Measurements from ENCODE around the gene KNCN.
A peak's percentile ranks its signal among the peaks of the same experiment; 100 is the strongest.

KNCN gene

DNA sequence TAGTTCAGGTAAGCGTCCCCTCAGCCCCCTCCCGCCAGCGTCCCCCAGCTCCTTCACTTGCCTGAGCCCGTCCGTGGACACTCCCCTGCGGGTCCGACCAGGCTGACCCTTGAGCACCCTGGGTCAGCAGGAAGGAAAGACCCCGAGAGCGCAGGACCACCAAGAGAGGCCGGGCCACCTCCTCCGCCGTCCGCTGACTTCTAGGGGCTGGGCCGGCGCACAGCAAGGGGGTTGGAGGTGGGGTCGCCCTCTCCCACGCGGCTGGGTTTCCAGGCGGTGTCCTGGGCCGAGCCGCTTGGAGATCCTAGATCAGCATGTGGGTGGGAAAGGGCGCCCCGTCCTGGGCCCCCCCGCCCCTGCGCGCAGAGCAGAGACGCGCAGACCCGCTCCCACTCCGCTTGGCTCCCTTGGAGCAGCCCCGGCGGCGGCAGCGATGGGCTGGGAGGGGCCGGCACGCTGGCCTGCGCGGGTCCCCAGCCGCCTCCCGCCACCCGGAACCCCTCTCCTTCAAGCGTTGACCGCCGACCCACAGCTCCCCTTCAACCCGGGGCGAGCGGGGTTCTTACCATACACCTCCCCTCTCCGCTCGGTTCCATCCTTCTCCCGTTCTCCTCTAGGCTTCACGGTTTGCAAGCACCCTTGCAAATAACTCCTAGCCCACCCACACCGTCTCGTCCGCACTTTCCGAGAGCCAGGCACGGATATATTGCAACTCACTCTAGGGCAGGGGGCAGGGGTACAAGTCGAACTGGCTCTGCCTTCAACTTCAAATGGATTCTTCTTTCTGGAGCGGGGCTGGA lies 7.5 kb downstream of the KNCN start:
- no peak for DNase-seq (ENCODE audit: low read depth)

DNA sequence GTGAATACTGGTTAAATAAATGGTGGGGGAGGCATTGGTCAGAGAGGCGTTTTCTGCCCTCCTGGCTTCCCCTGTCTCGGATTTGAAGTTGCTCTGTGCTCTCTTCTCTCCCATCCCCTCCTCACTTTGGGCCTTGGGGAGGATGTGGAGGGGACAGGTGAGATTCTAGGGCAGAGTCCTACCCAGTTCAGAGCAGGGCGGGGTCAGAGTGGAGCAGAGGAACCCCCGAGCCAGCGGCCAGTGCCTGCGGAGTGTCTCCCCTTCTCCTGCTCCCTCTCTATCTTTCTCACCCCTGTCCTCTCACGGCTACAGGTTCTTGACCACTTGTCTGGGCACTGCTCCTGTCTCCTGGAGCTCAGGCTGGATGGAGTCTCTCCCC lies 8.1 kb downstream of the KNCN start:
- no peak for DNase-seq (ENCODE audit: low read depth)

DNA sequence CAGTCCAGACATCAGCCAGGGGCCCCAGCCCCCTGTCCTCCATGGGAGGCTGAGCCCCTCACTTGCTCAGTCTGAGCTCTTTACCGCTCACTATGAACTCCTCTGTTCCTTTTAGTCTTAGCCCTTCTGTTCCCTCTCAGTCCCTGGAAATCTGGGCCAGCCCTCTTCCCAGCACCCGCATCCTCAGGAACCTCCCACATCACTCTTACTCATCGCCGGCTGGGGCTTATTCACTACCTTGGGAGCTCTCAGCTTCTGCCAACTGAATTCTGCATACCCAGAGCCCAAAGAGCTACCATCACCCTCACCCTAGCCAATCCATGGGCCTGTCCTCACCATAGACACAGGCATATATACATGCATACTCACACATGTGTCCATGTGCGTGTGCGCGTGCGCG lies 11.5 kb downstream of the KNCN start:
- peak; percentile 77 for DNase-seq (ENCODE audit: low read depth)

DNA sequence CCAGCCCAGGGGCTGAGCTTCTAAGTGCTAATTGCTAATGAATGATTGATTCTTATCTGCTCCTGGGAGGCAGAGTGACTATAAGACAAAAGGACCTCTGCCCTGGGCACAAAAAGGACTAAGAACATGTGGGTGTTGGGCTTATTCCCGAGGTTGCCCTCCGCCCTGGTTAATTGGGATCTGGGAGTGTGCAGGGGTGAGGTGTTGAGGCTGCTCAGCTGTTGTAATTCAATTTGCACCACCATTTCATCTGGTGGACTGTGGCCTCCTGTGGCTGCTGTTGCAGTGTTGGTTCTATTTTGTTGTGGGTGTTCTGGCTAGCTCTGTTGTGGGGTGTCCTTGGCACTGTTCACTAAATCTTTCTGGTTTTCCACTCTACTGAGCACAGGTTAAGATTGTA lies 13.3 kb downstream of the KNCN start:
- DNase-seq (ENCODE audit: low read depth), result no peak

DNA sequence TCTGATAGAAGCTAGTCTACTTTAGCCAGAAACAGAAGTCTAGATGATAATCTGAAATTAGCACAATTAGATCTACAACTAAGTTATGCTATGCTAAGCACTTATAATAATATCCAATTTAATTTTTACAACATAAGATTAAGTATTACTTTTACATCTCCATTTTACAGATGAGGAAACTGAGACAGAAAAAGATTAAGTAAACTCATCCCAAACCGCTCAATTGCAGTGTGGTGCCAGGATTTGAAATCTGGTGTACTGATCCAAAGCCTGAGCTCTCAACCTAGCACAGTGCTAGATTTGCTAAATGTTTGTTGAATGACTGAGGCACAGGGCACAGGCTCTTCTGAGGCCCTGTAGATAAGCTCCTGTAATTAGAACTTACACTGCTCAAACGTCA lies 13.8 kb downstream of the KNCN start:
- DNase-seq (ENCODE audit: low read depth), result no peak

DNA sequence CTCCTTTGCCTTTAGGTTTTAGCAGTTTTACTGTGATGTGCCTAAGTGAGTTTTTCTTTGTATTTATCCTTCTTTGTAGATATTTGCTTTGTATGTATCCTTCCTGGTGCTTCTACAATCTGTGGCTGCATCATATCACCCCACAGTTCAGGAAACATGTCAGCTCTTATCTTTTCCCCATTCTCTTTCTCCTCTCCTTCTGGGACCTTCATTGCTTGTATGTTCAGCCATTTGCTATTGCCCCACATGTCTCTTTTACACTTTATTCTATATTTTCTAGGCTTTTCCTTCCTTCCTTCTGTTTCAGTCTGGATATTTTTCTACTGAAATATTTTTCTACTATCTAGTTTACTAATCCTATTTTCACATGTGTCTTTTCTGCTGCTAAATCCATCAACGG lies 14.9 kb downstream of the KNCN start:
- DNase-seq (ENCODE audit: low read depth), result no peak

DNA sequence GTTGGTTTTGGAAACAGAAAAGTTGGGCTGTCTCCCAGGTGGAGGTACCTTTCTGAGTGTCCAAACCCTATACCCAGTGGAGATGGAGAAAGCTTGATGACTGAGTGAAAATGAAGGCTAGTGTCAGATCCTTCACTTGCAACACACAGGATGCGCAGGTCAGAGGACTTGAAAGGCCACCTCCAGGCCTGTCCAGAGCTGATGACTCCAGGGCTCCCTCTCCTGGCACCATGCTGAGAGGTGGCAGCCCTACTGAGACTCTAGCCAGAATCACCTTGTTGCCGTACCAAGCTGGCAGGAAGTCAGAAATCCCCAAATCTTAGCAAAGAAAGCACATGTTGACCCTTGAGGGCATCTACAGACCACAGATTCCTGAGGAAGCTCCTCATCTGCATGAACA lies 16.4 kb downstream of the KNCN start:
- no peak for DNase-seq (ENCODE audit: low read depth)

DNA sequence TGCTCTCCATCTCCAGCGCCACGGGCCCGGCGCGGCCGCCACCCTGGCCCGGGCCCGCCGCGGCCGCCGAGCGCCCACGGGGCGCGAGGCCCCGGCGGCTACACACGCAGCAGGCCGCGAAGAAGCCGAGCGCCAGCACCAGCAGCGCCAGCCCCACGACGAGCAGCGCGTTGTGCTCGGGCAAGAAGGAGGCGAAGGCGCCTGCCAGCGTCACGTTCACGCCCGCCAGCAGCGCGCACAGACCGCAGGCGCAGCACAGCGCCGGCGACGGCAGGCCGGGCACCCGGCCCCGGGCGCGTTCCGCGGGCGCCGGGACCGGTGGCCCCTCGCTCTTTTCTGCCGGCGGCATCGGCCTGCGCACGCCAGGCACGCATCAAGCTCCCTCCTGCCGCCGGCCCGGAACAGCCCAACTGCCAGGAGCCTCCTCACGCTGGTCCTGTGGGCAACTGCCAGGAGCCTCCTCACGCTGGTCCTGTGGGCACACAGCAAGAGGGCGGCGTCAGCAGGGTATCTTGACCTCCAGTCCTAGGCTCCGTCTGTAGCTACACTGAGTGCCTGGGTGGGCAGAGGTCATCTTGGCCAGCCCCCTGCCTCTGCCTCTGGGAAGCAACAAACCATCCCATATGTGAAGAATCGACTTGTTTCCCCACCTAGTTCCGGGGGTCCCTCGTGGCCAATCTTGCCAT lies 18.1 kb downstream of the KNCN start:
- peak; percentile 43 for DNase-seq (ENCODE audit: low read depth)

DNA sequence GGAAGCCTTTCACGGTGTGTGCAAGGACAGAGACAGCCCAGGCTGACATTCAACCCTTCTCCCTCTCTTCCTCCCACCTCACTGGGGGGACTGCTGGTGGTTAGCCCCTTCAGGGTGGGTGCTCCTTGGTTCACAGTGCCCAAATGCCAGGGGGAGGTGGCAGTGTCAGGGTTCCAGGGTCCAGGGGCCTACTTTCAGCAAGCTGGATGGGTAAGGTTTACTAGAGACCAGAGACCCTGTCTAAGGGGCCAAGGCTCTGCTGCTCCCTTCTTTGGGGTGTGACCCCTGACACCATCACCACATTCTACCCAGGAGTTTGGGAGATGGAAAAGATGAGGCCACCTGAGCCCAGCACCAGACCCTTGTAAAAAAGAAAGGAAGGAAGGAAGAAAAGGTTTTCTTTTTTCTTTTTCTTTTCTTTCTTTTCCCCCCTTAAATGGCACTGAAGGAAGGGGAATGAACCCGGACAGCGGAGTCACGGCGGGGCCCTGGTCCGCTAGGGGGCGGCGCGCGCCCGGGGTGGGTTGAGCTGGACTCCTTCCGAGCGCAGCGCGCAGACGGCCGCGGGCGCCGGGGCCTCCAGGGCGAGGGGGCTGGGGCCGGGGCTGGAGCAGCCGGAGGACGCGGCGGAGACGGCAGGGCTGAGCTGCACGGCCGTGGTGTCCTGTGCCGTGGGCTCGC lies 18.8 kb downstream of the KNCN start:
- peak; percentile 60 for DNase-seq (ENCODE audit: low read depth)

DNA sequence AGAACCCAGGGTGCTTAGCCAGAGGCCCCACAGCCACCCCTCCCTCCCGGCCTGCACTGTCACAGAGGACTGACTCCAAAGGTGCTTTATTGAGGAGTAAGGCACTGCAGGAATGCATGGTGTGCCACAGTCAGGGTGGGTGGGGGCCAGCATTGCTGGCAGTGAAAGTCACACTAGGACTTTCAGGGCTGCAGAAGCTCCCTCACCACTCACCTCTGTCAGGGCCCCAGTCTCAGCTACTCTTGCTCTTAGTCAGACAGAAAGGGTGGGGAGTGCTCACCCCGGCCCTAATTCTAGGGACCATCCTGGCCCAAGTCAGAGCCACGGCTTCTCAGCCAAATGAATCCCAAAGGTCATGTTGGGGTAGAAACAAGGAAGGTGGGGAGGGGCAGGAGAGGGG lies 19.4 kb downstream of the KNCN start:
- DNase-seq (ENCODE audit: low read depth), result no peak

DNA sequence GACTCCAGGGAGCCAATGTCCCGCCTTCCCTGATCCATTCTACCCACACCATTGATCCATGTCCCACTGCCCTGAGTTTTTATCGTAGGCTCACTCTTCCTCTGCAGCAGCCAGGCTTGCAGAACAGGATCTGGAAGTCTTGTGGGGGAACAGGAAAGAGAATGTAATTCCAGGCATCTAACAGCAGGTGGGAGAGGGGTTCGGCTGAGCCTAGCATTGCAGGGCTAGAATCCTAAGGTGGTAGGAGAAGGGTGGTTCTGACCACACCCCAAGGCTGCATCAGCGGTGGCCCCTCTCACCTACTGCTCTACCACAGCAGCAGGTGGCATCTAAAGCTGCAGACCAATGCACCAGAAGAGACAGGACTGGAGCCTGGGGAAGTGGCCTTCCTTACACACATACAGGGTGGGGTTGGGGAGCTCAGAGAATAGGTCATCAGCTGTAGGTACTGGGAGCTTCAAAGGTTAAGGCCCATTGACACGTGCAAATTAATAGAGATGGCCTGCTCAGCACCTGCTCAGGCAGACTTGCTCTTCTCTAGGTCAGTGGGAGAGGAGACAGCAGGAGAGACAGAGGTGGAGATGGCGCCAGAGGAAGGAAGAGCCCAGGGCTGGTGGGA lies 20.5 kb downstream of the KNCN start:
- DNase-seq (ENCODE audit: low read depth), result no peak

DNA sequence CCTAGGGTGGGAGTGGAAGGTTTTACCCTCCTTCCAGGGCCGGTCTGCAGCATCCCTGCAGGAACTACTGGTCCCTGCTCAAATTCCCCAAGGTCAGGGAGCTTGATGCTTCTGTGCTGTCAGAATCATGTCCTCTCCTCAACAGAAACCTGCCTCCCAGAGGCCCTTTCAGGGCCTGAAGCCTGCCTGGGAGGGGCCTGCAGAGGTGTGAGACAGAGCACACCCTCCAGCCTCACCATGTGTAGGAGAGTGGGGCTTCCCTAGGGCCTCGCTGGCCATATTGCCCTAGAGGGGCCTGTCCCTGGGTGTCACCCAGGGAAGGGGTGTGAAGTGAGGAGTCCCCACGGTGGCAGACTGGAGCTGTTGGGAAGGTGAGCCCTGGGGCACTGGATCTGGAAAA lies 21.1 kb downstream of the KNCN start:
- no peak for DNase-seq (ENCODE audit: low read depth)

DNA sequence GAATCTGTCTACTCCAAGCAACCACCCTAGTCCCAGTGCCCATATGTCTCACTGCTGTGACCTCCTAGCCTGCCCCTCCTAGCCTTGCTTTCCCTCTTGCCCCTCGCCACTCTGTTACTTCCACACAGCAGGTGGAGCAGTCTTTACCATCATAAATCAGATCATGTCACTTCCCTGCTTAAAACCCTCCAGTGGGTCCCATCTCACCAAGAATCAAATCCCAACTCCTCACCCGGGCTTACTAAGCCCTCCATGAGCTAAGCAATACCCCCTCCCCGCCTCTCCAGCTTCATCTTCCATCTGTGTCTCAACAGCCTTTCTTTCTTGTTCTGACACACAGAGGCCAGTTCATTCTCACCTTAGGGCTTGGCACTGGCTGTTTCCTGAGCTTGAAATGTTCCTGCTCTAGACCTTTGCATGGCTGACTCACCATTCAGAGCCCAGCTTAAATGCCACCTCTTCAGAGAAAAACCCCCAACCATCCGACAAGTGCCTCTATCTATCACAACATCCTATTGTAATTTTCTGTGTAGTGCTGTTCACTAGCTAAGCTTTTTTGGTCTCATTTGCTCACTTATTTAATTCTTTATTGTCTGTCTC lies 22.3 kb downstream of the KNCN start:
- no peak for DNase-seq (ENCODE audit: low read depth)

DNA sequence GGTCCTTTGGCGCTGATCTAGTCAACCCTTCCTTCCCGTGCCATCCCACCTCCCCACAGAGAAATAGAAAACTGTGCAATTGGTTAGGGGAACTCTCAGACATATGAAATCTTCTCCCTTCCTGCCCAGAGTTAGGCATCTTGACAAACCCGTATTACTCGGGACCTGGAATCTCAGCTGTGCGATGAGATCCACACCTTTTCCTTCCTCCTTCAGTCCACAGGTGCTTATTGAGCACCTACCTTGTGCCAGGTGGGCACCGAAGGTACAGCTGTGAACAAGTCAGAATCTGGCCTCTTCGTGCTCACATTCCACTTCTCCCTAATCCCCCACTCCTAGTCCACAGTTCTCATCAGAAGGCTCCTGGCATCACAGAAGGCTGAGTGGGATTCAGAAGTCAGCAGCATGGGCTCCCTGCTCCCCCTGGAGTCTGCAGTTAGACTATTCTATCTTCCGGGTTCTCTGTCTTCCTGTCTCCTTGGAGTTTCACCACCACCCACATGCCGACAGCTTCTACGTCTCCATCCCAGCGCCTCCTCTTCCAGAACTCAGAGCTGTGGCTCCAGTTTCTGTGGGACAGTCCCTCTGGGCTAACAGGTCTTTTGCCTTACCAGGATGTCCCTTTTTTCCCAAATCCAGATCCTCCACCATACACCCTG lies 23.0 kb downstream of the KNCN start:
- peak; percentile 28 for DNase-seq (ENCODE audit: low read depth)

DNA sequence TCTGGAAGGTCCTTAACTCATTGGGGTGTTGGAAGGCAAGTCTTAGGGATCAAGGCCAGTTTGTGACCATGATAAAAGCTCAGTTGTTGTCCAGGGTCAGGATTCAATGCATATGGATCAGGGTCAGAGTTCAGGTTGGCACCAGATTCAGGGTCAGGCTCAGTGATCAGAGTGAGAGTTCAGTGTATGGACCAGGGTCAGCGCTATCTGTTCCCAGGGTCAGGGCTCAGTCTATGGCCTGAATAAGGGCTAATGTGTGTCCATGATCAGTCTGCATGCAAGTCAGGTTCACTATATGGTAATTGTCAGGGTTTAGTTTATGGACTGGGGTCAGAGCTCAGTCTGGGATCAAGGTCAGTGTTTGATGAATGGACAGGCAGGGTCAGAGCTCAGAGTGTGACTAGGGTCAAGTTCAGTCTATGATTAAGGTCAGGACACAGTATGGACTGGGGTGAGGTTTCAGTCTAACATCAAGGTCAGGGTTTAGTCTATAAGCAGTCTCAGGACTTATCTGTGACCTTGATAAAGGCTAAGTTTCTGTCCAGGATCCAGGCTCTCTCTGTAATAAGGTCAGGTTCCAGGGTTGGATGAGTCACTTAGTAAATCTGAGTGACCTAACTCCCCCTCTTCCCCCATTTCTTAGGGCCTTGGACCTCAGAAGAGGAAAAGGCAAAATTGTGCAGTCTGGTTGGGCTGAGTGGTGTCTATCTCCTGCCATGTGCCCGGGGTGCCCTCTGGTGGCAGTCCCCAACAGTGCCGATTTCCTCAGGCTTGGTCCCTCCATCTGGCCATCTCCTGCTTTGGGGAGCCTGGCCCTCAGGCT lies 23.8 kb downstream of the KNCN start:
- peak; percentile 57 for DNase-seq (ENCODE audit: low read depth)

DNA sequence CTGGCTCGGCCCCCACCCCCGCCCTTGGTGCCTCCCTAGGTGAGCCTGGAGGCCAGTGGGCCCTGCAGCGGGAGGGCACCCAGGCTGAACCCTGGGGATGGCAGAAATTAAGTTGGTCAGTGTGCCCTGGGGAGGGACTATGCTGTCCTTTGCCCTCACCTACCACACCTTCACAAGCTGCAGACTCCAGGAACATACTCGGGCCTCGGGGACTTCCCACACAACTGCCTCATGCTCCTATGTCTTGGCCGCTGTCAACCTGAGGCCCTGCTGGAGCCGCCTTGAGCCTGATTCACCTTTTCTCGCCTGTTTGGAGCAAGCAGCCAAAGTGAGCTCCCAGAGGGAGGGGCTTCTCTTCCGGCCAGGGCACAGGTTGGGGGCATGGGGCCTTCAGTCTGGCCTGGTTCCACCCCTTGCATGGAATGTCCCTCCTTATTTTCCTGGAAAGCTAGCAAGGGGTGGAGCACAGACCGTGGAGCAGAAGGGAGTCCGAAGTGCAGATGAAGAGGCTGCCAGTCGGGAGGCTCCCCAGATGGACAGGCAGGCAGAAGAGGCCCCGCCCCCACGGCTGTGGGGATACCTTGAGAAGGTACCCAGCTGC lies 24.7 kb downstream of the KNCN start:
- no peak for DNase-seq (ENCODE audit: low read depth)

DNA sequence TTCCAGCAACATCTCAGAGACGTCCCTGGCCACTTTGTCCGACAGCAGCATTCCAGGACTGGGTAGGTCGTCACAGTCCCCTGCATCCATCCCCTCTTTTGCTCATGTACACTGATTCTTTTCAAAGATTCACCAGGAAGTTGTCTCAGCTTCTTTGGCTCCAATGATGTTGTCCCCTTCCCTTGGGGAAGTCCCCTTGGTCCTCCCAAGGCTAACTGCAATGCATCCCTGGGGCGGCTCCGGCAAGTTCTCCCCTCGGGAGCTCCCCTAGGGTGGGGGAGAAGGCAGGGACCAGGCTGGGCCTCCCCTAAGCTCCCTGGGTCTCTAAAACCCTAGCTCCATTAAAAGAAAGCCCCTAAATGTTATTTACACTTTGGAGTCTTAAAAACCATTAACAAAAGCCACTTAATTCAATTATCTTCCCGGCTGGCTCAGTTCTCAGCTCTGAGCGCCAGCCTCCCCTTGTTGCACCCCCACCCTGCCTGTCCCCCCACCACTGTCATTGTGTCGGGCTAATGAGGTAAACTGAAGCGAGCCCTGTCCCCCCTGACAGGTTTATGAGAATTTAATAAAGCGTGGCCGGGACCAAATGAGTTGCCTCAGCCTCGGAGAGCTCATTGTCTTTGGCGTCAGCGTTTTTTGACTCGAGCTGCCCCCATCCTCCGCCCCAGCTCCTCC lies 25.3 kb downstream of the KNCN start:
- DNase-seq (ENCODE audit: low read depth), result no peak

DNA sequence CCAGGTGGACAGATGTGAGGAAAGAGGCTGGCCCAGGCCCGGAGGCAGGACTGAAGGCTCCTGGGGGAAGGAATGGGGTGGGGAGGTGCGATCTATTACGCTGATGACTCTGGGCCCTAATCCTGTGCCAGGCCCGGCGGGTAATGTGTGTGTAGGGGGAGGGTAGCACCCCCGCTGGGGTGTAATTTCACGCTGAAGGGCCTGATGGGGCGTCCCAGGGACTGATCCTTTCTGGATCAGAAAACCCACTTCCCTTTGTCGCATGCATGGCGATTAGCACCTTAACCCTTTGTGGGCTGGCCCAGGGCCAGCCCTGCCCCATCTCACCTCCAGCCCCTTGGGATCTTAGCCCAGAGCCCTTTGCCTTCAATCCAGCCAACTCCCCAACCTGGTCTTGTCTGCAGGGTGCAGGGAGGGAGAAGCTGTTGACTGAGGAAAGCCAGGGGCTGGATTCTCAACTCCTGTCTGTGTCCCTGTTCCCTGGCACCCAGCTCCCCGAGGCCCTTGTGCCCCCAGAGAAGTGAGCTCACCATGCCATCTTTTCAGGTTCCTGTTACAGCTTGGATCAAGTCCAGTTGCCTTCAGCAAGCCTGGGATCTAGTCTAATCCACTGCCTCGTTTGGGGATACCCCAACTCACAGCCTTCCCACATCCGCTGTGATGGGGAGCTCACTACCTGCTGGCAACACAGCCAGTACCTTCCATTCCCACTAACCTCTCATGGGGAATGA lies 26.0 kb downstream of the KNCN start:
- no peak for DNase-seq (ENCODE audit: low read depth)

DNA sequence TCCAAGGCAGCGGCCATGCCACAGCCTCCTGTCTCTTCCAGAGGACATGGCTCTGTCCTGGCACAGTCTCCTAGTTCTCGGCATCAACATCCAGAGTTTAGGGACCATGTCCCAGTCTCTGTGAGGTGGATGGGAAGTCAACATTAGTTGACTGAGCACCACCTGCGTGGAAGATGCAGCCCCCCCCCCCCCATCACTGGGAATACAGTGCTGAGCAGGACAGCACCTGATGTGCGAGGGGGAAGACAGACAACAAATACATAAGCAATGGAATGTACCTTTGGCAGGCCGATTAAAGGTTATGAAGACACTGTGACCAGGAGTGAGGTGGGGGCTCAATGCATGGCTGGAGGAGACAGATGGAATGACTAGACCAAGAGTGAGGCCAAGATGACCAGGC lies 26.6 kb downstream of the KNCN start:
- no peak for DNase-seq (ENCODE audit: low read depth)
